CD4-positive, alpha-beta T cell treated with Interleukin-15 for 1 hour (primary cell): Measurements from ENCODE around the gene SMAD7.

Experiments
- DNase-seq: peaks from one replicate; pipeline ENCODE4 v3.0.0-alpha.2; 2020

Gene SMAD7

DNA sequence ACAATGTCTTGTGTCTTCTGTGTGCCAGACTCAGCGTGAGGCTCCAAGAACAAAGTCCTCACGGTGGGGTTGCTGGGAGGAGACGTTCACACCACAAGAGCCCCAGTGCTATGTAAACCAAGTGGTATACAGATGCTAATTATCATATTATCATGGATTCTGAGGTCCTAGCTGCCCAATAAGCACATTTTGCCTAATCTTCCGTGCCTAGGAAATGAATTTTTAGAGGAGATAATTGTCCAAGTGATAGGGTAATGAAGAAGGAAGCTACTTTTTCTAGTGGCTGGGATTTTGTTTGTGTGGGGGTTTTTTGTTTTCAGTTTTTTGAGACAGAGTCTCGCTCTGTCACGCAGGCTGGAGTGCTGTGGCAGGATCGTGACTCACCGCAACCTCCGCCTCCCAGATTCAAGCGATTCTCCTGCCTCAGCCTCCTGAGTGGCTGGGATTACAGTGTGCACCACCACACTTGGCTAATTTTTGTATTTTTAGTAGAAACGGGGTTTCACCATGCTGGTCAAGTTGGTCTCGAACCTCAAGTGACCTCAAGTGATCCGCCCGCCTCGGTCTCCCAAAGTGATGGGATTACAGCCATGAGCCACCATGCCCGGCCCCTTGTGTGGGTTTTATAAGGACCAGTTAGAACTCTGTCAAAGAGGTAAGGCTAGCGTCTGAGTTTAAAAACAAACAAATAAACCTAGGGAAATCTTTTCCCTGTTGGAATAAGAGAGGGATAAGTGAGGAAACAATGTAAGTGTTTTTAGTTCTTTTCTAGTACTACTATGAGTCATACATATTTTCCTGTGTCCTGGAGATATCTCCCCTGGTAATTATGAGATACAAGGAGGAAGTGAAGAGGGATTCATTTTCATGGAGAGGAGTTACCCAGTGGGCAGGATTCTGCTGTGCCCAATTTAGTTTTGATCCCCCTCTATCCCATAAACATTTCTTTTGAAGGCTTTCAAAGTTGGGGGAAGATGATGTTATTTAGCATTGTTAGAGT, 9.5 kb upstream of the SMAD7 start:
- no peak for DNase-seq

DNA sequence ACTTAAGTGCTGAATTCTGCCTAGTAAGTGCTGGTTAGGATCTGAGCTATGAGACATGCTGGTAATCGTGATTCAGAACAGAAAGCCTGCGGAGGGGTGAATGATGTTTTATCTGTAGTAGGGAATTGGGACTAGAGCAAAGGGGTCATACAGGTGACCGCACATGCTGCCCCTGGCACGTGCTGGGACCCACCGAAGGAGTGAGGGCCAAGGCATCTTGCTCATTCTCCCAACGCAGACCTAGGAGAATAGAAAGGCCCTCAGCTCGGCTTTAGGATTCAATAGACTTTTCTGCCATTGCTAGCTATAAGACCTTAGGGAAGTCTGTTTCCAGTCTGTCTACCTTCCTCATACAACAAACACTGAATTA, 8.8 kb upstream of the SMAD7 start:
- no peak for DNase-seq

DNA sequence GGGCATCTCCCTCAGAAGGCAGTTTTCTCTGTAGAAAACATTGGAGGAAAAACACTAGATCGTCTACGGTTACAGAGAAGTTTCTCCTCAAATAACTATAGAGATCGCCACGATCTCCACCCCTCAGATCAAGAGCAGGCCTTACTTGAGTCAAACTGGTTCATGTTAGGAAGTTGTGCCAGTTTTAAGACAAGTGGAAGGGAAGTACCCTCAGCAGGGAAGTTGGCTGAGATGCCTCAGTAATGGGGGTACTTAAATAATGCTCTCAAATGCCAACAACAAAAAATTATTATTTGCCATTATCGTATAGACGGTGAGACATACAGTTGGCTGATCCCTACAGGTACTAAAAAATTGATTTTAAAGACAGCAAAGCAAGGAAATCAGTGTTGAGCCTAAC, 8.2 kb upstream of the SMAD7 start:
- DNase-seq: no peak

- DNase-seq: no peak
These were observed 6.9 kb upstream of the SMAD7 start for GRCh38 chr18:48957616-48958015.

DNA sequence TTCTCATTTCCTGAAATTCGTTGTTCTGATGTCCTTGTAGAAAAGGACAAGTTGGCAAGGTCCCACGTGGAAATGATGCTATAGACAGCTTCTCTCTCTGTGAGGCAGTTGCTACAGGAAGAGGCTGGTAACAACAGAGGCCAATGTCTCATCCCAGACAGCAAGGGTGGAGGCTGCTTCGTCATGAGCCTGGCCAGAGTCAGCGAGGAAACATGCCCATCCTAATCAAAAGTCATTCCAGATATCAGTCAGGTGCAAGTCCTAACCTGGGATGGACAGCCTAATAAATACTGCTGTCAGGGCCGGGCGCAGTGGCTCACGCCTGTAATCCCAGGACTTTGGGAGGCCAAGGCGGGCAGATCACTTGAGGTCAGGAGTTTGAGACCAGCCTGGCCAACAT, 6.4 kb upstream of the SMAD7 start:
- no peak for DNase-seq

- no peak for DNase-seq
These were observed 5.6 kb upstream of the SMAD7 start for GRCh38 chr18:48956356-48956755.

GRCh38 chr18:48955830-48956261, 5.1 kb upstream of the SMAD7 start:
- no peak for DNase-seq

- no peak for DNase-seq
These were observed 4.4 kb upstream of the SMAD7 start for GRCh38 chr18:48954886-48955819.

GRCh38 chr18:48953104-48953706, 2.4 kb upstream of the SMAD7 start:
- DNase-seq: no peak

DNA sequence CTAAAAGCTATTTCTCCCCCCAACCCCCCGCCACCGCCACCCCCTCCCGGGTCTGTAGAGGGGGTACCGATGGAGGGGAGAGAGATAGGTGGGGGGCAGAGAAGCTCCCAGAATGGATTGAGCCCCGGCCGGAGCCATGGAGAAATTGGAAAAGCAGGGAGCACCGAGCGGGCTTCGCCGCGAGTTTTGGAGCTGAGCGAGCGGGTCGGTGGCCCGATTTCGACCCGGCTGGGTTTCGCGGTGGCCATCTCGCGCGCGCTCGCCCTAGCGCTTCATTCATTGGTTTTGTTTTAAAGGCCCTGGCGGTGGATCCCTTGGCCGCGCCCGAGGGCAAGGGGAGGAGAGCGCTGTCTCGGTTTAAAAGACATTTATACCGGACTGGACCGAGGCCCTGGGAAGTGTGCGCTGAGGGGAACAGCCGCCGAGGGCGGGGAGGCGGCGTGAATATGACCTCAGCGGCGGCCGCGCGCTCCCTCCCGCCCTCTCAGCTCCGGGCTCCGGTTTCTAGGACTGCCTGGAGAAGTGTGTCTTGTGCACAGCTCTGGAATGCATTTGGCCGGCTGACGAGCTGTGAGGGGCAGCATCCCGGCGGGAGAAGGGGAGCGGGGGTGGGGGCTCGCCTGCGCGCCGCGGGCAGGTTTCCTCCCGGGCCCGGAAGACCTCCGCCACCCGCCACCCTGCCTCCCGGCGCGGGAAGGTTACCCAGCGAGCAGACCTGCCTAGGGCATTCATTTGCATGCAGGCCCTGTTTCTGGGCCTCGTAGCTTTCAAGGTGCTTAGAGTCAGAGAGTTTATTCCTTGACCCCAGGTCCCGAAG, 1.7 kb upstream of the SMAD7 start:
- DNase-seq: peak; percentile 60

DNA sequence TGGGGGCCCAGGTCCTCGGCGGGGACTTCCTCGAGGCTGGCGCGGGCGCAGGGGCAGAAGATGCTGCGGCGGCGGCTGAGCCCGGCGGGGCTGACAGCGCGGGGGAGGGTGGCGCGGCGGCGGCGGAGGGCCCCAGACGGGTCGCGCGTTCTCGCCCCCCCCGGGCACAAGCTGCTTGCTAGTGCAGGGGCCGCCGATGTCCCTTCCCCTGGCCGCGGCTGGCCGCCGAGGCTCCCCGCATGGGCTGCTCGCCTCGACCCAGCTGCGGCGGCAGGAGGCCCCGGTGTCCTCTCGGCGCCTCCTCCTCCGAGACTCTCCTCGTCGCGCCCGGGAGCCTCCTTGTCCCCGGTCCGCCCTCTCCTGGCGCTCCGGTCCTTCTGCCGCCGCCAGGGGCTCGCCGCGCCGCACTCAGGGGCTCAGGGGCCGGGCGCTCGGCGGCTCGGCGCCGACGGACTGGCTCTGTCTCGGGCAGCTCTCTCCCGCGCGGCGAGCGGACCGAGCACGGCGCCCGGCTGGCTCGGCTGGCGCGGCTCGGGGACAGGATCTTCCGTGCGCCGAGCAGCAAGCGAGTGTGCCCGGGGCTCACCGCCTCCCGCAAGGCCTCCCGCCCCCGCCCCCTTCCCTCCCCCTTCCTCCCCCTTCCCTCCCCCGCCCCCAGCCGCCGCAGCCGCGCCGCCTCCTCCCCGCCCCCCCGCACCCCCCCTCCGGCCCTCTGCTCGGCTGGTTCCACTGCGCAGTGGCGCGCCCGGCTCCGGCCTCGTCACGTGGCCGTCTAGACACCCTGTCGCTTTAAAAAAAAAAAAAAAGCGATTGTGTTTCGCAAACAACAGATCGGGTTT, 902 bp upstream of the SMAD7 start:
- DNase-seq: peak; percentile 90

DNA sequence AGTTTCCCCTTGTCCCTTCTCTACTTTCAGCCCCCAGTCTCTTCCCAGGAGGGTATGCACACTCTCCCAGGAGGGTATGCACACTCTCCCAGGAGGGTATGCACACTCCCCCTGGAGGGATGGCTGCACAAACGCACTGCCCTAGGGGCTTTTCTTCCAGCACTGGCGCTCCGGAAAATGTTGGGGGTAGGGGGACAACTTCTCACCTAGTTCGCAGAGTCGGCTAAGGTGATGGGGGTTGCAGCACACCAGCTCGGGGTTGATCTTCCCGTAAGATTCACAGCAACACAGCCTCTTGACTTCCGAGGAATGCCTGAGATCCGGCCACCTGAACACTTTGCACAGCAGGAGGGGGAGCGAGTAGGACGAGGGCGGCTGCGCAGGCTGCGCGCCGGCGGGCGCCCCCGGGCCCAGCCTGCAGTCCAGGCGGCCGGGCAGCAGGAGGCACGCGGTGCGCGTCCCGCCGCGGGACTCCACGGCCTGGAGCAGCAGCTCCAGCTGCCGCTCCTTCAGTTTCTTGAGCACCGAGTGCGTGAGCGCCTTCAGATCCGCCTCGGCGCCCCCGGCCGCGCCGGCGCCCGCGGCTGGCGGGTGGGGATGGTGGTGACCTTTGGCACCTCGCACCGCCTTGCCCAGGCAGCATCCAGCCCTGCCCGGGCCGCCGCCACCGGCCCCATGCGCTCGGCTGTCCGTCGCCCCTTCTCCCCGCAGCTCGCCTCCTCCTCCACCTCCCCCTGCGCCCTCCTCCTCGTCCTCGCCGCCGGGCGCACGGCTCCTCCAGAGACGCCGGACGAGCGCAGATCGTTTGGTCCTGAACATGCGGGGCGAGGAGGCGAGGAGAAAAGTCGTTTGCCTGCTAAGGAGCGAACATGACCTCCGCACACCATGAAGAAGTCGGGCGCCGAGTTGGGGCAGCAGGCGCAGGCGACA, 894 bp downstream of the SMAD7 start:
- DNase-seq: no peak

- peak; percentile 61 for DNase-seq
These were observed 1.6 kb downstream of the SMAD7 start for GRCh38 chr18:48949050-48949605.

DNA sequence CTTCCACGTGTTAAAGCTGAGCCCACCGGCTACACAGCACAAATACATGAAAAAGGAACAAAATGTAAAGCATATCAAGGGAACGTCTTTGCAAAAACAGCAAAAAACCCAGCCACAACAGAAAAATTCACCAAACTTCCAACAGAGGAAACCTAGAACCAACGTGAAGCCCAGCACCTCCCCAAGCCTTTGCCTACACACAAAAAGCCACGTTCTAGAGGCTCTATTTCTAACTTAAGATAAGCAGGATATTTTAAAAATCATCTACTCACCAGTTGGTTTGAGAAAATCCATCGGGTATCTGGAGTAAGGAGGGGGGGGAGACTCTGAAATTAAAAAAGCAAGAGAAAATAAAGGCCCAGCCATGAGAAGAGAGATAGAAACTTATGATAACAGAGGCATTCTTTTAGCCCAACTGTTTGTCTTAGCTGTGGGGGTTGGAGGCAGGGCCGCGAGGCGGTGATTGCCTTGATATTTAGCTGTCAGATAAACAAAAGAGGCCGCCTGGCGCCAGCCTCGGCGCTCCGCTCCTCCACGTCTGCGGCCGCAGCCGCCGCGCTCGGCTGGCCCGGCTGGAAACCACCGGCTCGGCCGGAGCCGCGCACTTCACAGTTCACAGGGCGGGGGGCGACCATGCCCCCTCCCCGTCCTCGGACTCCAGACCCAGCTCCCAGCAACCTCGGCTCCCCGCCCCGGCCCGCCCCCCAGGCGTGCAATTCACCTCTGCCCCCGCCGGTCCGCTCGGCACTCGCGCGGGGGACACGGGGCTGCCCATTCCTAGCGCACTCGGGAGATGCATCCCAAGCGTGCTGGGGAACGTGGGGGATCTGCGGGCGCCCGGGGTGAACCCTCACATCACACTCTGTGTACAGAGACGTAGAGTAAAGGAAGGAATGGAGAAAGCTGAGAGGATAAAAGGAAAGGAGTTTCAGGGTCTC, 2.4 kb downstream of the SMAD7 start:
- peak; percentile 75 for DNase-seq

DNA sequence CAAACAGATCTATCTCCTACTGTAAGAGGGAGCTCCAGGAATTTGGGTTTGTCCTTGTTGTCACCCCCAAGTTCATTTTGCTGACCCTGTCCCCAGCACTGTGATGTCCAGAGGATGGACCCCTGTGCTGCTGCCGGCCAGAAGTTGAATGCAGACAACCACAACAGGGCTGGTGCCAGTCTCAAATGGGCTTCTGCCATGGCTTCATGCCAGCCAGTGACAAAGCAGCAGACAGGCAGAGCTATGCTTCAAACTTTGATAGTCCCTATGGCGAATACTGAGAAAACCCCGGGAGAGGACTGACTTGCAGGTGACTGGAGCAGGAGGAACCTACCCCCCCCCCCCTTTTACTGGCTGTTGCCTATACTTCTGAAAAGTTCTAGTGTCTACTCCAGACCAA, 3.2 kb downstream of the SMAD7 start:
- DNase-seq: no peak

GRCh38 chr18:48947092-48947491, 3.7 kb downstream of the SMAD7 start:
- no peak for DNase-seq

- no peak for DNase-seq
These were observed 4.4 kb downstream of the SMAD7 start for GRCh38 chr18:48946329-48946835.

GRCh38 chr18:48945953-48946217, 4.9 kb downstream of the SMAD7 start:
- DNase-seq: no peak

DNA sequence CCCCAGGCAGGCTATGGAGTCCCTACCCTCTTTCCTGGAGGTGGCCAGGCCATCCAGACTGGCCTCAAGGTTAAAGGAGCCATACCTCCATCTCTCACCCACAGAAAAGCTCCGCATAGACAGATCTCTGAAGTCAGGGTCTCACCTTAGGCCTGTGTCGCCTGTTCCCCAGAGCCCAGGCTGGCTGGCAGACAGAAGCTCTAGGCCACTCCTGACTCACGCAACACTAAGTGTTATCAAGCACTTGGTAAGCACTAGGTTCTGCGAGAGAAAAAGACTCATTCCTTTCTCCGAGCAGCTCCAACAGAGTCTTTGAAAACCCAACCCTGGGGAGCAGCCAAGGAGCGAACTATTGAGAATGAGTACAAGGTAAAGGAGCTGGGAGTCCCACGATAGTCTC, 6.1 kb downstream of the SMAD7 start:
- no peak for DNase-seq
